ENCODE measurements around the gene PRKAG1. TPM values are rescaled to one million over a fixed set of nuclear protein-coding genes. Genes with fewer than 3 reads are reported as not detected.

The PRKAG1 gene
- total RNA-seq, 1 experiment from 2014 or later: 71.9 TPM

DNA sequence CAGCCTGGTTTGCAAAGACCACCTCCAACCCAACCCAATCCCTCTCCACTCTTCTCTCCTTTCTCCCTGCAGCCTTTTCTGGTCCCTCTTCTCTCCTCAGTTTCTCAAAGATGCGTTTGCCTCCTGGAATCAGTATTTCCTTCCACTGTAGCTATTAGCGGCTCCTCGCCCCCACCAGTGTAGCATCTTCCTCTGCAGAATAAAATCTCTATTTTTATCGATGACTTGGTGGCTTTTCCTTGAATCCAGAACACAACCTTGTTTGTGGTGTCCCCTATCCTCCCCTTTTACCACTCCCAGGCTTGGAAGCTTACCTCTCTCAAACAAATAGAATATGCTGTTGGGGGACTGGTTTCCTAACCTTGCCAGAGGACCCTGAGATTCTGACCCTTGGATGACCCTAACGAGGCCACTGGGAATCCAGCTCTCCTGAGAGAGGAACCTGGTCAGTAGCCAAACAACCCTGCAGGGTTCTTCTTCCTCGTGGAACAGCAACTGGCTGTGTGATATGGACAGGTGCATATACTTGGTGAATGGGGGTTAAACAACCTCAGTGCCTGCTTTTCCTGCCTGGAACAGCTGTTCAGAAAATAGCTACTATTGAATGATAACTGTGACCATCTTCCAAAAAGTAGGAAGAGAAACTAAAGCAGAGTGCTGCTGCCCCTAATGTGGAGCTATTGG lies 36.0 kb downstream of the PRKAG1 start:
- DNase-seq (ENCODE audit: low spot score): no peak

DNA sequence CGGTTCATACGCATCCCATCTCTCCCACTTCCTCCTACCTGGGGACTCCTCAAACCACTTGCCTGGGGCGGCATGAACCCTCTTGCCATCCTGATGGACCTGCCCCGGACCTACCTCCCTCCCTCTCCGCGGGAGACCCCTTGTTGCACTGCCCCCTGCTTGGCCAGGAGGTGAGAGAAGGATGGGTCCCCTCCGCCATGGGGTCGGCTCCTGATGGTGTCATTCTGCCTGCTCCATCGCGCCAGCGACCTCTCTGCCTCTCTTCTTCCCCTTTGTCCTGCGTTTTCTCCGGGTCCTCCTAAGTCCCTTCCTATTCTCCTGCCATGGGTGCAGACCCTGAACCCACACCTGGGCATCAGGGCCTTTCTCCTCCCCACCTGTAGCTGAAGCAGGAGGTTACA lies 36.8 kb downstream of the PRKAG1 start:
- no peak for DNase-seq (ENCODE audit: low spot score)

- no peak for DNase-seq (ENCODE audit: low spot score)
Measured at GRCh38 chr12:48980953-48981756, 37.4 kb downstream of the PRKAG1 start.

DNA sequence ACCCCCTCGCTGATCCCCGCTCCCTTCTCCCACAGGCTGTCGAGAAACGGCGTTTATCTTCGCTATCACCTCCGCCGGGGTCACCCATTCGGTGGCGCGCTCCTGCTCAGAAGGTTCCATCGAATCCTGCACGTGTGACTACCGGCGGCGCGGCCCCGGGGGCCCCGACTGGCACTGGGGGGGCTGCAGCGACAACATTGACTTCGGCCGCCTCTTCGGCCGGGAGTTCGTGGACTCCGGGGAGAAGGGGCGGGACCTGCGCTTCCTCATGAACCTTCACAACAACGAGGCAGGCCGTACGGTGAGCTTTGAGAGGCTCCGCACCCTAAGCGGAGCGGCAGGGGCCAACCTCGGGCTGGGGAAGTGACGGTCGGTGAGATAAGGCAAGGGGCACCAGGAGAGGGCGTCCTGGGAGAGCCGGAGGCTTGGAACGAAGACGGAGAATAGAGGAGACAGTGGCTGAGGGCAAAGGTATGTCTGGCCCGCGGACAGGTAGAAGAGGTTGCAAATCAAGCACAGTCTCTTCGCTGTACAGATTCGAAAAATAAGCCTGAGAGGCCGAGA lies 38.1 kb downstream of the PRKAG1 start:
- DNase-seq (ENCODE audit: low spot score): no peak

- DNase-seq (ENCODE audit: low spot score): no peak
Measured at GRCh38 chr12:48979602-48980388, 38.8 kb downstream of the PRKAG1 start.

DNA sequence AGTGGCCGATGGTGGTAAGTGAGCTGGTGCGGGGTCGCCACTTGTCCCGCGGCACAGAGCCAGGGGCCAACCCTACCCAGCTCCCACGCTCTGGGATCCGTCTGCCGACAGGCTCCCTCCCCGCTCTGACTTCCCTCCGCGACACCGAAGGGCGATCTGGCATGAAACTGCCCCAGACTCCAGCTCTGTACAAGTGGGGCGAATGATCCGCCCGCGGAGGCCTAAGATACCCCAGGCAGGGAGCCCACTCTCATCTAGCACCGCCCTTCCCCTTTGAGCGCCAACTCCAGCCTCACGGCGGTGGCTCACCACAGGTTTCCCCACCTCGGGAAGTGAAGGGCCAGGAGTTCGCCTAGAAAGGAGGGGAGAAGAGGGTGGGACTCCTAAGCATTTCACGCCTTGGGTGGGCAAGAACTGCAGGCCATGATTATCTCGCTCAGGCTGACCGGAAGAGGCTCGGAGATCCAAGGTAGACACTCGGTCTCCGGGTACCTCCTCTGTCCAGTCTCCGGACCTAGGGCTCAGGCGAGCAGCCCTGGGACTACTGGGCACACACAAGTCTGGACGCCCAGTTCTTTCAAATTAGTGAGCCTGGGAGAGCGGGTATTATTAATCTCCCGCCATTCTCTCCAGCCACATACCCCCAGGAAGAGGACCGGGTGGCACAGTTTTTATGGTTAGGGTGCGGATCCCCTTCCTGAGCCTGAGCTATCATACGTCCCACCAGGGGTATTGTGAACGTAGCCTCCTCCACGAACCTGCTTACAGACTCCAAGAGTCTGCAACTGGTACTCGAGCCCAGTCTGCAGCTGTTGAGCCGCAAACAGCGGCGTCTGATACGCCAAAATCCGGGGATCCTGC lies 39.6 kb downstream of the PRKAG1 start:
- DNase-seq (ENCODE audit: low spot score): no peak

DNA sequence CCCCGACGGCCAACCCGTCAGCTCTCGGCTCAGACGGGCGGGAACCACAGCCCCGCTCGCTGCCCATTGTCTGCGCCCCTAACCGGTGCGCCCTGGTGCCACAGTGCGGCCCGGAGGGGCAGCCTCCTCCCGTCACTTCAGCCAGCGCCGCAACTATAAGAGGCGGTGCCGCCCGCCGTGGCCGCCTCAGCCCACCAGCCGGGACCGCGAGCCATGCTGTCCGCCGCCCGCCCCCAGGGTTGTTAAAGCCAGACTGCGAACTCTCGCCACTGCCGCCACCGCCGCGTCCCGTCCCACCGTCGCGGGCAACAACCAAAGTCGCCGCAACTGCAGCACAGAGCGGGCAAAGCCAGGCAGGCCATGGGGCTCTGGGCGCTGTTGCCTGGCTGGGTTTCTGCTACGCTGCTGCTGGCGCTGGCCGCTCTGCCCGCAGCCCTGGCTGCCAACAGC lies 40.3 kb downstream of the PRKAG1 start, which contains the start of gene WNT1:
Gene WNT1 (plus strand): TSS at position 32 of the 450 bp plus-strand sequence. CDS start 329 bp downstream, at position 361.
- DNase-seq (ENCODE audit: low spot score): no peak

- DNase-seq (ENCODE audit: low spot score): no peak
Measured at GRCh38 chr12:48977290-48978281, 41.0 kb downstream of the PRKAG1 start.

GRCh38 chr12:48973941-48974673 lies 44.5 kb downstream of the PRKAG1 start:
- DNase-seq (ENCODE audit: low spot score): no peak

DNA sequence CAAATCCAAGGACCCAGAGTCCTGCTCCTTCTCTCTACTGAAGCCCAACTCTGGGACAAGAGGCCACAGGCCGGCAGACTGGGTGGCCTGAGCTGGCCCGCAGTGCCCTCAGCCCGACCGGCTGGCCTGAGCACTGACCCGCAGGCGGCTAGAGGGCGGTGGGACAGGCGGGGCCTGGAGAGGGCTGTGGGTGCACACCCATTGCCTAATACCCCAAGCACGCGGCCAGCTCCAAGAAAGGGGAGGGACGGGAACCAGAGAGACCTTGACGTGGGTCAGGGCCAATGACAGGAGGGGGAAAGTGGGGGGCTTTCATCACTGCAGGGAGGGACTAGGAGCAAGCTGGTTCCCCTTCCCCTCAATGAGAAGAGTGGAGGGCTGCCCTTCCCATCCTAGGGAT lies 45.0 kb downstream of the PRKAG1 start:
- no peak for DNase-seq (ENCODE audit: low spot score)

GRCh38 chr12:48972952-48973483 lies 45.6 kb downstream of the PRKAG1 start:
- DNase-seq (ENCODE audit: low spot score): no peak

GRCh38 chr12:48972213-48972951 lies 46.2 kb downstream of the PRKAG1 start:
- no peak for DNase-seq (ENCODE audit: low spot score)

DNA sequence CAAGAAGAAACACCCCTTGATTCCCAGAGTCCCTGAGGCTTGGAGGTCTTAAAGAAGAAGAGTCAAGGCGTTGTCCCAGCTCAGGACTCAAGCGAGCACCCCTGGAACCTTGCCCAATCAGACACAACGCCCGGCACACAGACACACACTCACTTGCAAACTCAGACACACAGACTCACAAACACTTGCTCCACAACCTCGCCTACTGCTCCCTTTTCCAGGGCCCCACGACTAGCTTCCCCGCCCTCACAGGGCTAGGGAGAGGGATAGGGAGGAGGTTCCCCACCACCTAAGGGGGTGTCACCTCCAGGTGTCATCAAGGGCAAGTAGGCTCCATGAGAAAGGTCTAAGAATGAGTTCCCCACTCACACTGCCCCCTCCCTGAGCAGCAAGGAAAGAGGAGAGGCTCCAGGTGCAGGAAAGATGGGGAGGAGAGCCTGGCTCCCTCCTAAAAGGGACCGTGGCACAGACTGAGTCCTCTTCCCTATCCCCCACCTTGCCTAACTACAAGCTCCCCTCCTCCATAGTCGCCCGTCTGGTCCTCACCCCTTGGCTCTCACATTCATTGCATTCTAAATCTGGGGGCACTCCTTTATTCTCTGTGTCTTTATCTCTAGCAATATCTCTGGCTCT lies 47.8 kb downstream of the PRKAG1 start:
- no peak for DNase-seq (ENCODE audit: low spot score)

GRCh38 chr12:48969833-48970701 lies 48.5 kb downstream of the PRKAG1 start:
- no peak for DNase-seq (ENCODE audit: low spot score)

DNA sequence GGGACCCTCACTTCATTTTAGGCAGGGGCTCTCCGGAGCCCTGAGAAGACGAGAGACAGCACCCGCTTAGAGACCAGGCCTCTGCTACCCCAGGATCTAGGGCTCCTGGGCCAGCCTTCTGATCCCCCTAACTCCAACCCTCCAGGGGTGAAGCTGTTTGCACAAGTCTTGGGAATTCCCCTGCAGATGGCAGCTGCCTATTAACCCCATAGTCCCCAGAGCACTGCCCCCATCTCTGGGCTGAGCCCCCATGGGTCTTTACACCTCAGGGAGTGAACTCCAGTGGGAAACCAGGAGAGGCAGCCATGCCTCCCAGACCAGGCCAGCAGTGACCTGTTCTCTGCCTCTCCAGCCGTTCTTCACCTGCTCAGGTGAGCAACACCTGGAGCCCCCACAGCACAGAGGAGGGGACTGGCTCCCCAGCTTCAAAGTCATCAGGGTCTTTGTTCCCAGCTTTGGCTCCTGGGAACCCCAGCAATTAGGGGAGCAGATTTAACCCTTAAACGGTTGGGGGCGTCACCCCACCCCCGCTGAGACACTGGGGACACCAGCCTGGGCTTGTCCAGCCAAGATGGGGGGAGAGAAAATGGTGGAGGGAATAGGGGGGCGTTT lies 49.3 kb downstream of the PRKAG1 start:
- no peak for DNase-seq (ENCODE audit: low spot score)

GRCh38 chr12:48968467-48968866 lies 50.1 kb downstream of the PRKAG1 start:
- no peak for DNase-seq (ENCODE audit: low spot score)
